K562 (cell line): ENCODE data around the gene TMEM135. TPM values are rescaled to one million over a fixed set of nuclear protein-coding genes. Genes with fewer than 3 reads are reported as not detected.

Experiments
- ATAC-seq: fragments of 200-7000 bp; cut with Tn5 transposase; 3 replicates; pipeline ENCODE4 v1.9.1; 2020; ENCODE audit warnings: moderate library complexity
- BruUV-seq: library from RNA; stranded (reverse); fragments of 400-500 nt; replicated peaks from 2 replicates; lab custom pipeline; 2021; lab: Mats Ljungman, UMichigan
- CTCF ChIA-PET: fragments of 300-600 bp; formaldehyde crosslinking; extraction: SDS; loops from one replicate; lab custom pipeline; 2021; ENCODE audit warnings: low intra/inter-chr PET ratio; lab: Yijun Ruan, JAX
- POLR2A ChIA-PET: fragments of 300-600, 350-650 bp; sonication (Branson Sonifier 250); formaldehyde crosslinking; extraction: SDS; loops from one replicate; lab custom pipeline; 2021; ENCODE audit warnings: antibody characterized with exemption, inconsistent platforms; lab: Yijun Ruan, JAX
- DNase-seq, 4 experiments: peaks; one replicate each; pipeline versions ENCODE4 v3.0.0 to v3.0.0-alpha.2; 2011 to 2018; ENCODE audit warnings: low spot score in 3 of 4, mixed read lengths in 3 of 4; ENCODE audit errors: extremely low read depth in 1 of 4
- FAIRE-seq: peaks from 2 replicates; lab custom pipeline; 2011; peaks lifted over from hg19 to GRCh38; lab: Jason Lieb, UNC
- H2AFZ ChIP-seq: 2 replicates; pipeline ENCODE4 v1.6.0; 2011; ENCODE audit warnings: low read depth, low read length, control low read depth, inconsistent platforms
- H3K27ac ChIP-seq: fragments of 200-600 bp; 3 replicates; pipeline ENCODE4 v1.8.0; 2011; ENCODE audit warnings: low read depth, mild to moderate bottlenecking, control low read depth, inconsistent platforms, low read length, moderate library complexity, mixed read lengths; ENCODE audit errors: extremely low read depth
- H3K27me3 ChIP-seq, 2 experiments: fragments of 300-600 bp in 1 of 2; 2 replicates in 1 of 2; 3 replicates in 1 of 2; pipeline versions ENCODE4 v1.6.0 to v1.8.0; 2011; ENCODE audit warnings: inconsistent platforms in 2 of 2, low read length in 2 of 2, mild to moderate bottlenecking in 1 of 2, mixed read lengths in 1 of 2, moderate library complexity in 1 of 2; ENCODE audit not compliant: control insufficient read depth in 2 of 2, insufficient read depth in 2 of 2
- H3K36me3 ChIP-seq: fragments of 300-600 bp; 3 replicates; pipeline ENCODE4 v1.8.0; 2011; ENCODE audit warnings: mild to moderate bottlenecking, low read length, inconsistent platforms; ENCODE audit not compliant: control insufficient read depth, insufficient read depth
- H3K4me1 ChIP-seq, 2 experiments: fragments of 200-600 bp in 1 of 2; replicated peaks in 1 of 2; 2 replicates in 1 of 2; 3 replicates in 1 of 2; pipeline versions ENCODE4 v1.5.1 to v1.8.0; 2011; ENCODE audit warnings: inconsistent platforms in 2 of 2, low read length in 2 of 2, mild to moderate bottlenecking in 1 of 2, mixed read lengths in 1 of 2, moderate library complexity in 1 of 2; ENCODE audit not compliant: control insufficient read depth in 2 of 2, insufficient read depth in 2 of 2
- H3K4me2 ChIP-seq: 2 replicates; pipeline ENCODE4 v1.6.1; 2011; ENCODE audit warnings: low read length, control low read depth, inconsistent platforms, mixed read lengths; ENCODE audit not compliant: insufficient read depth
- H3K4me3 ChIP-seq: fragments of 200-600 bp; sonication (generic), shearing (Covaris generic); 2 replicates; pipeline ENCODE4 v1.5.1; 2016; ENCODE audit warnings: control low read depth, inconsistent platforms
- H3K79me2 ChIP-seq: fragments of 200-600 bp; 3 replicates; pipeline ENCODE4 v1.8.0; 2011; ENCODE audit warnings: low read length, inconsistent platforms; ENCODE audit not compliant: control insufficient read depth, insufficient read depth
- H3K9ac ChIP-seq, 2 experiments: 2 replicates each; pipeline versions ENCODE4 v1.6.0 to v1.6.1; 2011; ENCODE audit warnings: low read depth in 2 of 2, low read length in 2 of 2, control low read depth in 1 of 2, inconsistent platforms in 1 of 2, mild to moderate bottlenecking in 1 of 2, mixed read lengths in 1 of 2; ENCODE audit not compliant: insufficient read depth in 1 of 2
- H3K9me1 ChIP-seq: one replicate; pipeline ENCODE4 v1.6.0; 2011; ENCODE audit warnings: inconsistent platforms, mild to moderate bottlenecking, low read length, moderate library complexity; ENCODE audit not compliant: control insufficient read depth, insufficient read depth
- H3K9me3 ChIP-seq: replicated peaks from 2 replicates; pipeline ENCODE4 v1.5.1; 2011; ENCODE audit warnings: low read depth, low read length, inconsistent platforms; ENCODE audit not compliant: control insufficient read depth, insufficient read depth
- H4K20me1 ChIP-seq: replicated peaks from 2 replicates; pipeline ENCODE4 v1.6.1; 2011; ENCODE audit warnings: low read length, inconsistent platforms, mixed read lengths; ENCODE audit not compliant: control insufficient read depth, insufficient read depth
- ATF3 ChIP-seq, 2 experiments: fragments of 450-650 bp in 1 of 2; sonication (generic) in 1 of 2; formaldehyde crosslinking in 1 of 2; IDR thresholded peaks in 1 of 2; conservative IDR thresholded peaks in 1 of 2; 2 replicates each; pipeline versions ENCODE4 v1.6.1 to v1.8.1; 2016 to 2023; ENCODE audit warnings: mild to moderate bottlenecking in 2 of 2, moderate library complexity in 2 of 2, inconsistent platforms in 1 of 2, missing genetic modification reagents in 1 of 2
- BRF2 ChIP-seq: IDR thresholded peaks from 3 replicates; pipeline ENCODE4 v1.6.1; 2011; ENCODE audit warnings: borderline replicate concordance, mild to moderate bottlenecking; ENCODE audit not compliant: insufficient read length, insufficient read depth
- CEBPB ChIP-seq: fragments of 450-650 bp; IDR thresholded peaks from 2 replicates; pipeline ENCODE4 v1.6.1; 2016; ENCODE audit warnings: missing genetic modification characterization, missing compliant biosample characterization
- EGR1 ChIP-seq: fragments of 450-650 bp; conservative IDR thresholded peaks from 2 replicates; pipeline ENCODE4 v1.6.1; 2017; ENCODE audit warnings: mild to moderate bottlenecking
- ESRRA ChIP-seq: fragments of 450-650 bp; IDR thresholded peaks from 2 replicates; pipeline ENCODE4 v1.6.1; 2014; ENCODE audit warnings: low read depth, mild to moderate bottlenecking, moderate library complexity, borderline replicate concordance
- ESRRB ChIP-seq: fragments of 250-450 bp; sonication (Bioruptor Pico); IDR thresholded peaks from 2 replicates; pipeline ENCODE4 v1.5.0; 2020; ENCODE audit warnings: mild to moderate bottlenecking, moderate library complexity, borderline replicate concordance
- GATAD2B ChIP-seq: fragments of 450-650 bp; IDR thresholded peaks from 2 replicates; pipeline ENCODE4 v1.6.1; 2017; ENCODE audit warnings: mild to moderate bottlenecking, borderline replicate concordance
- KDM1A ChIP-seq, 2 experiments: fragments of 450-650 bp; IDR thresholded peaks; 2 replicates each; pipeline ENCODE4 v1.6.1; 2016; ENCODE audit warnings: mild to moderate bottlenecking in 2 of 2
- NR1H2 ChIP-seq: sonication (generic); formaldehyde crosslinking; IDR thresholded peaks from 2 replicates; pipeline ENCODE4 v1.4.0; 2020; ENCODE audit warnings: mild to moderate bottlenecking, missing genetic modification reagents
- RBM25 ChIP-seq: fragments of 200-400 bp; formaldehyde crosslinking; IDR thresholded peaks from 2 replicates; pipeline ENCODE4 v1.6.1; 2018; ENCODE audit warnings: low read length, low read depth, moderate library complexity; ENCODE audit not compliant: severe bottlenecking
- SPI1 ChIP-seq: IDR thresholded peaks from 2 replicates; pipeline ENCODE4 v1.6.1; 2011; ENCODE audit warnings: low read depth, low read length, control low read depth, borderline replicate concordance
- ZKSCAN3 ChIP-seq: fragments of 250-450 bp; sonication (Bioruptor Pico); IDR thresholded peaks from 2 replicates; pipeline ENCODE4 v1.4.0; 2020
- ZNF134 ChIP-seq: fragments of 250-450 bp; sonication (Bioruptor Pico); conservative IDR thresholded peaks from 2 replicates; pipeline ENCODE4 v1.4.0; 2020
- ZNF224 ChIP-seq: sonication (generic); formaldehyde crosslinking; IDR thresholded peaks from 2 replicates; pipeline ENCODE4 v1.8.0; 2022; ENCODE audit warnings: mild to moderate bottlenecking, missing genetic modification reagents
- ZNF592 ChIP-seq: fragments of 450-650 bp; IDR thresholded peaks from 2 replicates; pipeline ENCODE4 v1.6.1; 2017; ENCODE audit warnings: antibody characterized with exemption, mild to moderate bottlenecking
- WGBS: fragments of 100-300 bp; shearing (Covaris generic); methylation state at CpG from one replicate; pipeline ENCODE4 v1.1.6; 2016; ENCODE audit warnings: low coverage, mixed read lengths; ENCODE audit not compliant: insufficient coverage; ENCODE audit errors: missing lambda C conversion rate; 5-methylcytosine and 5-hydroxymethylcytosine counted together
- in situ Hi-C: fragments of 300-500 bp; cut with MboI; formaldehyde crosslinking; loops from 4 replicates; pipeline ENCODE4 v1.15.0; 2018; ENCODE audit warnings: inconsistent platforms, mixed read lengths
- intact Hi-C: fragments of 100-400 bp; cut with micrococcal nuclease; formaldehyde crosslinking; loops from 2 replicates; pipeline ENCODE4 v1.14.2; 2022
- polyA plus RNA-seq, 8 experiments: library from polyadenylated mRNA; depleted of rRNA in 4 of 8; stranded (reverse) in 5 of 8; unstranded in 3 of 8; fragments of >200 nt; fragmentation: Nextera tagmentation in 2 of 8; fragmentation: Illumina TruSeq in 1 of 8; extraction: Ambion mirVana in 2 of 8; extraction: Trizol in 1 of 8; gene quantifications; 2 replicates each; pipeline versions ENCODE4 v1.2.1 to v1.2.3, GENCODE V29; 2011 to 2014; ENCODE audit warnings: inconsistent platforms in 1 of 8, missing spikeins in 1 of 8
- total RNA-seq, 7 experiments: library from RNA; depleted of rRNA in 6 of 7; stranded (reverse); fragments of >200 nt in 6 of 7; fragmentation: Illumina TruSeq in 2 of 7; extraction: Trizol in 2 of 7; gene quantifications; 2 replicates each; pipeline versions ENCODE4 v1.2.1 to v1.2.3, GENCODE V29; 2011 to 2021; ENCODE audit warnings: low replicate concordance in 1 of 7

The TMEM135 gene
- total and polyA plus RNA-seq, 9 of the 15 experiments (the other 6 are each of a cell fraction or from before 2014, with no cell fraction given): 17.3 to 53.6 (median 24.9) TPM

GRCh38 chr11:87002918-87003317 lies 34.8 kb upstream of the TMEM135 start:
- H3K9me1 ChIP-seq: no peaks in the 10 kb centered on the region
- H3K27me3 ChIP-seq: no peaks in the 10 kb centered on the region
- no peak for DNase-seq
- no peak overlapping the region for H3K27ac ChIP-seq
- 17% methylated on average over 1 of the region's 1 CpG for WGBS
- H3K36me3 ChIP-seq: no peaks in the 10 kb centered on the region
- no peaks in the 10 kb centered on the region for H3K79me2 ChIP-seq
- H4K20me1 ChIP-seq: no peaks in the 10 kb centered on the region
- intact Hi-C loops (no loop called here), in situ Hi-C loops (no loop called here)
- no TSS peak for BruUV-seq
- no peak overlapping the region for H2AFZ ChIP-seq
- H3K4me3 ChIP-seq: no peak overlapping the region
- H3K4me2 ChIP-seq: no peak overlapping the region
- no peak overlapping the region for H3K9ac ChIP-seq
- peaks cover 14 to 36% of the 10 kb centered on the region in 2 experiments; a peak in 4 of 5 replicates for H3K4me1 ChIP-seq
- no peak for FAIRE-seq
- no peak for ATAC-seq
- ChIA-PET POLR2A (interaction anchor here (1.2 kb wide), 1 partner anchor 8 kb away, joined by 3 read pairs; no protein-coding TSS in a partner anchor), CTCF (no interaction called here)
- no peaks in the 10 kb centered on the region for H3K9me3 ChIP-seq
- 0 out of 2 replicates have a peak, but pooled peaks have one; percentile 13 for TF ChIP-seq GATAD2B
- TF ChIP-seq BRF2: no peak
- TF ChIP-seq ZKSCAN3 (CRISPR knock-in tag): no peak
- peak; percentile 51 for TF ChIP-seq ATF3 (IDR thresholded peaks at IDR 0.05)
- no peak for TF ChIP-seq ATF3 (CRISPR knock-in tag; conservative IDR thresholded peaks at IDR 0.05)
- TF ChIP-seq ESRRB (CRISPR knock-in tag): no peak
- no peak for TF ChIP-seq EGR1
- TF ChIP-seq SPI1: no peak
- TF ChIP-seq ZNF224 (CRISPR knock-in tag): no peak
- 0 out of 2 replicates have a peak, but pooled peaks have one; percentile 18 for TF ChIP-seq ZNF592
- TF ChIP-seq ZNF134 (CRISPR knock-in tag): no peak
- 0 out of 4 replicates have a peak, but pooled peaks have one; percentile 32 to 53 for TF ChIP-seq KDM1A (IDR thresholded peaks at IDR 0.05)
- no peak for TF ChIP-seq NR1H2 (CRISPR knock-in tag)
- peak; percentile 46 for TF ChIP-seq RBM25
- peak; percentile 68; the same call in 1 of the 2 replicates for TF ChIP-seq CEBPB (tag)
- TF ChIP-seq ESRRA: peak; percentile 56; the same call in 1 of the 2 replicates
